Hair follicle dermal papilla cell (primary cell): ENCODE measurements around the gene ARHGAP26. TPM values are rescaled to one million over a fixed set of nuclear protein-coding genes. Genes with fewer than 3 reads are reported as not detected.

Source experiments
- total RNA-seq: library from RNA; depleted of rRNA; stranded (reverse); fragments of >200 nt; gene quantifications from 2 replicates; pipeline ENCODE4 v1.2.3, GENCODE V29; 2012

Gene ARHGAP26
- total RNA-seq = 23.3 and 36.5 TPM in 2 replicates

GRCh38 chr5:142769793-142770649 lies at the start of gene ARHGAP26:
Gene ARHGAP26, plus strand, starts transcription at chr5:142770377. Its CDS starts 385 bp downstream, at chr5:142770762.

Other genes starting within 250 kb of the ARHGAP26 start
- 6.0 and 11.5 TPM in 2 replicates for gene FGF1, start 84.3 kb upstream of the ARHGAP26 start, total RNA-seq